Epithelial cell of proximal tubule (primary cell): Measurements from ENCODE around the gene DCAKD. TPM values are rescaled to one million over a fixed set of nuclear protein-coding genes. Genes with fewer than 3 reads are reported as not detected.

Experiments used
- DNase-seq: peaks from one replicate; pipeline ENCODE4 v3.0.0-alpha.2; 2011; ENCODE audit warnings: low read depth
- H3K4me3 ChIP-seq: 2 replicates; pipeline ENCODE4 v1.5.1; 2011; ENCODE audit warnings: low read depth, mild to moderate bottlenecking, low read length
- total RNA-seq: library from RNA; depleted of rRNA; stranded (reverse); fragments of >200 nt; gene quantifications from 2 replicates; pipeline ENCODE4 v1.2.3, GENCODE V29; 2015
- TF ChIP-seq, protein P1 (sequence below): conservative IDR thresholded peaks from 2 replicates; pipeline ENCODE4 v1.5.1; 2012; ENCODE audit warnings: low read depth, mild to moderate bottlenecking, low read length

Gene DCAKD
- total RNA-seq, 1 donor from 2014 or later, result 44.4 TPM

DNA sequence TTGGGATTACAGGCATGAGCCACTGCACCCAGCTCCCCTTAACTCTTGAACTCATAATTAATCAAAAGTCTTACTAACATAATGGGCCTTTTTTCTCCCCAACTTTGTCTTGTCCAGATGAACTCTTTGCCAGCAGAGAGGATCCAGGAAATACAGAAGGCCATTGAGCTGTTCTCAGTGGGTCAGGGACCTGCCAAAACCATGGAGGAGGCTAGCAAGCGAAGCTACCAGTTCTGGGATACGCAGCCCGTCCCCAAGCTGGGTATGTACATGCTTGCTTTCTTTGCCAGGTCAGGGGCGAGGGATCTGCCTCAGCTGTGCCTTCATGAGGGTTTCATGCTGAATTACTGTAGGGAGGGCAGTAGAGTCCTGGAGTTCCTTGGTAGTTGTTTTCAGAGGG, 35.0 kb upstream of the DCAKD start:
- TF ChIP-seq, protein P1, sequence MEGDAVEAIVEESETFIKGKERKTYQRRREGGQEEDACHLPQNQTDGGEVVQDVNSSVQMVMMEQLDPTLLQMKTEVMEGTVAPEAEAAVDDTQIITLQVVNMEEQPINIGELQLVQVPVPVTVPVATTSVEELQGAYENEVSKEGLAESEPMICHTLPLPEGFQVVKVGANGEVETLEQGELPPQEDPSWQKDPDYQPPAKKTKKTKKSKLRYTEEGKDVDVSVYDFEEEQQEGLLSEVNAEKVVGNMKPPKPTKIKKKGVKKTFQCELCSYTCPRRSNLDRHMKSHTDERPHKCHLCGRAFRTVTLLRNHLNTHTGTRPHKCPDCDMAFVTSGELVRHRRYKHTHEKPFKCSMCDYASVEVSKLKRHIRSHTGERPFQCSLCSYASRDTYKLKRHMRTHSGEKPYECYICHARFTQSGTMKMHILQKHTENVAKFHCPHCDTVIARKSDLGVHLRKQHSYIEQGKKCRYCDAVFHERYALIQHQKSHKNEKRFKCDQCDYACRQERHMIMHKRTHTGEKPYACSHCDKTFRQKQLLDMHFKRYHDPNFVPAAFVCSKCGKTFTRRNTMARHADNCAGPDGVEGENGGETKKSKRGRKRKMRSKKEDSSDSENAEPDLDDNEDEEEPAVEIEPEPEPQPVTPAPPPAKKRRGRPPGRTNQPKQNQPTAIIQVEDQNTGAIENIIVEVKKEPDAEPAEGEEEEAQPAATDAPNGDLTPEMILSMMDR, result no peak
- H3K4me3 ChIP-seq, result no peak overlapping the region
- DNase-seq, result no peak

DNA sequence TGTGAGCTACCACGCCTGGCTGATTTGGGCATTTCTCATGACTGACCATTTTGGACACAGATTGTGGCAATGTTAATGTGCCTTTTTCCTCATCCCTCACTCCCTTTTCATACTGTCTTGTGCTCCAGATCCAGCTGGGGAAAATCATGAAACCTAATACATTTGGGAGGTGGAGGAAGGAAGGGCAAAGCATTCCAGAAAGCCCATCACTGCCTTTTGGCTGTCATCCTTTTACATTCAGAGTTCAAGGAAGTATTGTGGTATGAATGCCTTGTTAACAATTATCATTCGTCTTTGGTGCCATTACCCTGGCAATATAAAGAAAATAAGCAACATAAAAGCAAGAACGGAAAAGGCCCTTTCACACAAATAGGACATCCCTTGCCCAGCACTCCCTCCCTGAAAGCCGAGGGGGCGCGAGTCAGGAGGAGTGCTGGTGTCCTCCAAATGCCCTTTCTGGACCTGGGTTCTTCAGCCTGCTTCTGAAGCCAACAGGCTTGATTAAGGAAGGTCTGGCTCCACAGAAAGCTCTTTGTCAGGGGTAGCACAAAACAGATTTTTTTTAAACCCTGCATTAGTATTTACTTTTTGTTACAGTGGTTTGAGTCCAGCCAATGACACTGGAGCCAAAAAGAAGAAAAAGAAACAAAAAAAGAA, 29.7 kb upstream of the DCAKD start:
- no peak overlapping the region for H3K4me3 ChIP-seq
- no peak for DNase-seq
- TF ChIP-seq, protein P1, result no peak

DNA sequence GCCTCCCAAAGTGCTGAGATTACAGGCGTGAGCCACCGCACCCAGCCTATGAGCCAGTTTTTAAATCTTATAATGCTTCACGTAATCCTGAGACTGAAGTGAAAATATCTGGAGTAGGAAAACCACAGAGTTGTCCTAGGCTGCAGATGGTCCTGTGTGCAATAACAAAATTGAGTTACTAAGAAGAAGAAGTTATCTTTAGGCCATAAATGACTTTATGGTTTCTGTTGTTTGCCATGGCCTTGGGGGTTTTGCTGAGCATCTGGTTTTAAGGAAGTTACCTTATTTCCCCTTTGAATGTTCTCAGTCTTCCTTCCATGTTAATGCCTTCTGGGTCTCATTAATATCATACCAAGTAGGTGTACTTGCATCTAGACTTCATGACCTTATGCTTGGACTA, 26.2 kb upstream of the DCAKD start:
- DNase-seq, result no peak
- TF ChIP-seq, protein P1, result no peak
- no peak overlapping the region for H3K4me3 ChIP-seq

DNA sequence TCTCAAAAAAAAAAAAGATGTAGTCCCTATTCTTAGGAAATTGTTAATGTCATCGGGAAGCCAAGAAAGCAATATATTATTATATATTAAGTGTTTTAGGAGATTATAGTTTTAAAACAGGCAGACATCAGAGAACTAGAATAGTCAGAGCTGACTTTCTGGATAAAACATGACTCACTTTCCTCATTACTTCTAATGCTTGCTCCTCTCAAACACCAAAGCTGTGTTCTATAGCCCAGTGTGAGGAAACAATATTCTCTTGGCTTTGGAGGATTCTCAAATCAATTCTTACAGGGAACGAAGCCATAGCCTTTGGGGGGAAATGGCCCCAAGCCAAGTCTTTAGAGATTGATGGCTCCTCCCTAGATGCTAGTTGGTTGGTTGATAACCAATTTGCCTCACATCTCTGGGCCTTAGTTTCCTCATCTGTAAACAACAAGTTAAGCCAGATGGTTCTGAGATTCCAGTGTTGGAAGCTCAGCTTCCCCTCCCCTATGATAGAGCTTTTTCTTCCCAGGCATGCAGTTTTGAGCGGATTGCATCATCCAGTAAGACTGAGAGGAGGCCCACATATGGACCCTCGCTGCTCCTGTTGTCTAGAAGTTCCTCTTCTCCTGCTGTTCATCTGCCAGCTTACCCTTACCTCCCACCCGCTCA, 22.1 kb upstream of the DCAKD start:
- no peak overlapping the region for H3K4me3 ChIP-seq
- DNase-seq, result no peak
- TF ChIP-seq, protein P1, result no peak

DNA sequence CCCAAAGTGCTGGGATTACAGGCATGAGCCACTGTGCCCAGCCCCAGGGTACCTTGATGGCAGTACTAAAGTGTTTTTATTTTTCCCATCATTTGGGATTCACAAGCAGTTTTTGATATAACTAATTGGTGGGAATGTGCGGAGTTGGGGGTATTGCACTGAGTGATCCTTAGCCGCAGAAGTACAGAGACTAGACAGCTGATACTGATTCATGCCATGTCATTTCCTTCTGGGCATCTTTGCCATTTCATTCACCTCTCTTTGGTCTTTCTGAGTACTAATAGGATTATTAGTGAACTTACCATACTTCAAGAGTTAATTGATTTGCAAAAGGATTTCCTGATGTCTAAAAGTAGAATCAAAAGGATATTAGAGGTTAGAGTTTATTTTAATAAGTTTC, 19.4 kb upstream of the DCAKD start:
- no peak overlapping the region for H3K4me3 ChIP-seq
- DNase-seq, result no peak
- TF ChIP-seq, protein P1, result no peak

DNA sequence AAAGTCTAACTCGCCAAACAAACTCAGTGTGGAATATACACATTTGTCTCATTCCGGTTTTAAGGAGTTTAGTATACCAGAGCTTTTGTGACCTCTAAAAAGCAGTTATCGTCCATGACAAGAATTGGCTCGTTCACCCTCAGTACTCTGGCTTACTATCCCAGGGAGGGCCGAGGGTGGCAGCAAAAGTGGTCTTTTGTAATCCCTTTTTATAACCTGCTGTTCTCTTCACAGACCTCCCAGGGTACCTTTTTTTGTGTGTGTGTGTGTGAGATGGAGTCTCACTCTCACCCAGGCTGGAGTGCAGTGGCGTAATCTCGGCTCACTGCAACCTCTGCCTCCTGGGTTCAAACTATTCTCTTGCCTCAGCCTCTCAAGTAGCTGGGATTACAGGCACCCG, 18.6 kb upstream of the DCAKD start:
- TF ChIP-seq, protein P1, result no peak
- H3K4me3 ChIP-seq, result no peak overlapping the region
- DNase-seq, result no peak

DNA sequence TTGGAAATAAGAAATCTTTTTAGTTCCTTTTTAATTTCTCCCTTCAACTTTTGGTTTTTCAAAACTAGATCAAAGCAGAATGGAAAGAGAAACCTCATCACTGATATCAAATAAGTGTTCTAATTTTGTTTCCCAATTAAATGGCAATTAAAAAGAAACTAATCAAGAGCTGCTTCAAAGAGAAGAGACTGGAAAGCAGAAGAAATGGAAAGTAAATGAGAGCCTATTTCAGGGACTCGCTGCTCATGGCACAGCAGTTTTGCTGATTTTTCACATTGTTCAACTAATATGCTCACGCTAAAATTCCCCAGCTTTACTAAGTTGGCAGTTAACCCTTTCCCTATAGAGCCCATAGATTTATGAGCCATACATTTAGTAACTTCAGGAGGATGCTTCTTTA, 16.2 kb upstream of the DCAKD start:
- no peak overlapping the region for H3K4me3 ChIP-seq
- TF ChIP-seq, protein P1, result no peak
- no peak for DNase-seq
